OCI-LY3 (cell line): ENCODE measurements around the gene MPRIP.

Source experiments
- EZH2phosphoT487 ChIP-seq: fragments of 200-600 bp; shearing (Covaris generic); IDR thresholded peaks from 2 replicates; pipeline ENCODE4 v1.6.1; 2018; ENCODE audit warnings: antibody characterized with exemption, mixed run types, low read depth
- TF ChIP-seq, protein P1 (sequence below): fragments of 200-600, 300-600 bp; sonication (generic); IDR thresholded peaks from 2 replicates; pipeline ENCODE4 v1.5.1; 2014; ENCODE audit warnings: antibody characterized with exemption, low read length, low read depth

DNA sequence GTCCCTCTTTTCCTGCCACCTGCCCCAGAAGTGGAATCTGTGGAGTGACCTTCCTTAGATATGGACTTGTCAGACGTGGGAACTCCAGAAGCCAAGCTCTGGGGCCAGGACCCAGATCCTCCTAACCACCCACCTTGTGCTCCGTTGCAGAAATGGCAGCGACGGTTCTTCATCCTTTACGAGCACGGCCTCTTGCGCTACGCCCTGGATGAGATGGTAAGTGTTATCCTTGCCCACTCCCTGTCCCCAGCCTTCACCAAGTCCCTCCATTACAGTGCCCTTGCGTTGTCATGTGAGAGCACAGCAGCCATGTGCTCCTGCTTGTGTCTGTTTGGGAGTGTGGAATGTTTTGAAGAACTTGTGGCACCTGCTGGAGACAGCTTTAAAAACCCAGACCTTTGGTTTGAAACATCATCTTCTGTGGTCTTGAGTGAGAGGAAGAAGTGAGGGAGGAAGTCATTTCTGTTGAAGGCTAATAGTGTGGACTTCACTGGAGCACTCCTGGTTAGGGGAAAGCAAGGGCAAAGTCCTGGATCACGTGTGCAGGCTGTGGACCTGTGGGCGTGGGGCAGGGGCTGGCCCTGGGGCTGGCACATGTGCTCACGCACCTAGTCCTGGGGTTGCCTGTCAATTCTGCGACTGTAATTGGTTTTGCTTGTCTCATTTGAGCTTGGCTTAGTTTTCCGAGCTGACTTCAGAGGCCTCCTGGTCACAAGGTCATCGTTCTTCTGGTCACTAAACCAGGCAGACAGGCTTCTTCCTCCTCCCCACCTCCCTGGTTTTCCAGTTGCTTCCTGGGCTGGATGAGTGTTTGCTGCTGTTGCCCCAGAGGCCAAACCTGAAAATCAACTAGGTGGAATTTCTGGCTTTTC lies 35.8 kb downstream of the MPRIP start:
- TF ChIP-seq, protein P1, sequence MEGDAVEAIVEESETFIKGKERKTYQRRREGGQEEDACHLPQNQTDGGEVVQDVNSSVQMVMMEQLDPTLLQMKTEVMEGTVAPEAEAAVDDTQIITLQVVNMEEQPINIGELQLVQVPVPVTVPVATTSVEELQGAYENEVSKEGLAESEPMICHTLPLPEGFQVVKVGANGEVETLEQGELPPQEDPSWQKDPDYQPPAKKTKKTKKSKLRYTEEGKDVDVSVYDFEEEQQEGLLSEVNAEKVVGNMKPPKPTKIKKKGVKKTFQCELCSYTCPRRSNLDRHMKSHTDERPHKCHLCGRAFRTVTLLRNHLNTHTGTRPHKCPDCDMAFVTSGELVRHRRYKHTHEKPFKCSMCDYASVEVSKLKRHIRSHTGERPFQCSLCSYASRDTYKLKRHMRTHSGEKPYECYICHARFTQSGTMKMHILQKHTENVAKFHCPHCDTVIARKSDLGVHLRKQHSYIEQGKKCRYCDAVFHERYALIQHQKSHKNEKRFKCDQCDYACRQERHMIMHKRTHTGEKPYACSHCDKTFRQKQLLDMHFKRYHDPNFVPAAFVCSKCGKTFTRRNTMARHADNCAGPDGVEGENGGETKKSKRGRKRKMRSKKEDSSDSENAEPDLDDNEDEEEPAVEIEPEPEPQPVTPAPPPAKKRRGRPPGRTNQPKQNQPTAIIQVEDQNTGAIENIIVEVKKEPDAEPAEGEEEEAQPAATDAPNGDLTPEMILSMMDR: no peak
- no peak for TF ChIP-seq EZH2phosphoT487
